ENCODE data around the gene SHB.
"Not testable (repeated sequence)": the region's sequence is repeated elsewhere in the genome, so short reads cannot be mapped to it uniquely, and the experiment has no call there.

The SHB gene

DNA sequence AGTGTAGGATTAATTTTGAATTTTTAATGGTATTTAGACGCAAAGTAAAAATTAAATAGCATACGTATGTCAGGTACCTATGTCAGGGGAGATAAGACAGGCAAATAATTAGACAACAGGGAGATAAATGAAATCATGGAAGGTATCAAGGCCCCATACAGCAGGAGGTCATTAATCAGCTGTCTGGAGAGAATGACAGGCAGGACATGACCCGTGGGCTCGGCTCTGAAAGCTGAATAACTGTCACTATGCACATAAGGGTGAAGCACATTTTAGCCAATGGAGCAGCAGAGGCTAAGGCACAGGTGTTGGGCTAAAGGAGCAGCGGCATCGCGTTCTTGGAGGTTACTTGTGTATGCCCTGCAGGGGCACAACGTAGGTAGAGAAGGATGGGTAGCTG is 177.0 kb downstream of the SHB start:
- no peak for DNase-seq (ENCODE audit: low read depth)
- TF ChIP-seq, protein P1, sequence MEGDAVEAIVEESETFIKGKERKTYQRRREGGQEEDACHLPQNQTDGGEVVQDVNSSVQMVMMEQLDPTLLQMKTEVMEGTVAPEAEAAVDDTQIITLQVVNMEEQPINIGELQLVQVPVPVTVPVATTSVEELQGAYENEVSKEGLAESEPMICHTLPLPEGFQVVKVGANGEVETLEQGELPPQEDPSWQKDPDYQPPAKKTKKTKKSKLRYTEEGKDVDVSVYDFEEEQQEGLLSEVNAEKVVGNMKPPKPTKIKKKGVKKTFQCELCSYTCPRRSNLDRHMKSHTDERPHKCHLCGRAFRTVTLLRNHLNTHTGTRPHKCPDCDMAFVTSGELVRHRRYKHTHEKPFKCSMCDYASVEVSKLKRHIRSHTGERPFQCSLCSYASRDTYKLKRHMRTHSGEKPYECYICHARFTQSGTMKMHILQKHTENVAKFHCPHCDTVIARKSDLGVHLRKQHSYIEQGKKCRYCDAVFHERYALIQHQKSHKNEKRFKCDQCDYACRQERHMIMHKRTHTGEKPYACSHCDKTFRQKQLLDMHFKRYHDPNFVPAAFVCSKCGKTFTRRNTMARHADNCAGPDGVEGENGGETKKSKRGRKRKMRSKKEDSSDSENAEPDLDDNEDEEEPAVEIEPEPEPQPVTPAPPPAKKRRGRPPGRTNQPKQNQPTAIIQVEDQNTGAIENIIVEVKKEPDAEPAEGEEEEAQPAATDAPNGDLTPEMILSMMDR (IDR thresholded peaks at IDR 0.05; ENCODE audit: low read depth, low read length, missing control alignments): no peak
- in situ Hi-C loops (cut with HindIII; ENCODE audit: low sequenced_read_pairs): no loop called here
- no peak overlapping the region for H3K4me3 ChIP-seq (ENCODE audit: low read depth, low read length)

GRCh38 chr9:37891042-37891441 is 178.0 kb downstream of the SHB start:
- in situ Hi-C loops (cut with HindIII; ENCODE audit: low sequenced_read_pairs); DNase-seq (ENCODE audit: low read depth): not testable (repeated sequence)

GRCh38 chr9:37889536-37889935 is 179.5 kb downstream of the SHB start:
- H3K4me3 ChIP-seq (ENCODE audit: low read depth, low read length): no peak overlapping the region
- in situ Hi-C loops (cut with HindIII; ENCODE audit: low sequenced_read_pairs): no loop called here
- DNase-seq (ENCODE audit: low read depth): no peak
- TF ChIP-seq, protein P1 (IDR thresholded peaks at IDR 0.05; ENCODE audit: low read depth, low read length, missing control alignments): no peak

More at GRCh38 chr9:37891042-37891441, 178.0 kb downstream of the SHB start:
- H3K4me3 ChIP-seq (ENCODE audit: low read depth, low read length): not testable (repeated sequence)

GRCh38 chr9:37887977-37888583 is 180.9 kb downstream of the SHB start:
- H3K4me3 ChIP-seq (ENCODE audit: low read depth, low read length); in situ Hi-C loops (cut with HindIII; ENCODE audit: low sequenced_read_pairs); DNase-seq (ENCODE audit: low read depth): not testable (repeated sequence)

GRCh38 chr9:37880916-37881479 is 188.0 kb downstream of the SHB start:
- in situ Hi-C loops (cut with HindIII; ENCODE audit: low sequenced_read_pairs): no loop called here
- H3K4me3 ChIP-seq (ENCODE audit: low read depth, low read length): no peak overlapping the region
- TF ChIP-seq, protein P1 (IDR thresholded peaks at IDR 0.05; ENCODE audit: low read depth, low read length, missing control alignments): no peak
- DNase-seq (ENCODE audit: low read depth): no peak

- in situ Hi-C loops (cut with HindIII; ENCODE audit: low sequenced_read_pairs): no loop called here
- DNase-seq (ENCODE audit: low read depth): no peak
- TF ChIP-seq, protein P1 (IDR thresholded peaks at IDR 0.05; ENCODE audit: low read depth, low read length, missing control alignments): no peak
- H3K4me3 ChIP-seq (ENCODE audit: low read depth, low read length): no peak overlapping the region
These were observed 192.7 kb downstream of the SHB start for GRCh38 chr9:37876376-37876775.

DNA sequence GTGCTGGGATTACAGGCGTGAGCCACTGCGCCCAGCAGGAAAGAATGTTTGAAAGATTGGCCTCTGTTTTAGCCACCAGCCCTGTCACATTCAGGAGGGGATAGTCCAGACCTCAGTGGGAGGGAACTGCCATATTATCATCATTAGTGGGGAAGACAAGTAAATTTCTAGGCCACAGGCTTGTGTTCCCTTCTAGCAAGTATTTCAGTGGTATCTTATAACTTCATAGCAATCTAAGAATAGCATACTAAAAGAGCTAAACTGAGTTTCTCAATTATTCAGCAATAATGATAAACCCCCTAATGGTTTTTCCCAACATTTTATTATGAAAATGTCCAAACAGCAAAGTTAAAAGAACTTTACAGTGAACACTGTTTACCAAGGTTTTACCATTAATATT is 195.1 kb downstream of the SHB start:
- H3K4me3 ChIP-seq (ENCODE audit: low read depth, low read length): no peak overlapping the region
- TF ChIP-seq, protein P1 (IDR thresholded peaks at IDR 0.05; ENCODE audit: low read depth, low read length, missing control alignments): no peak
- DNase-seq (ENCODE audit: low read depth): no peak
- in situ Hi-C loops (cut with HindIII; ENCODE audit: low sequenced_read_pairs): no loop called here
